ENCODE data around the gene HSD3B7.

DNA sequence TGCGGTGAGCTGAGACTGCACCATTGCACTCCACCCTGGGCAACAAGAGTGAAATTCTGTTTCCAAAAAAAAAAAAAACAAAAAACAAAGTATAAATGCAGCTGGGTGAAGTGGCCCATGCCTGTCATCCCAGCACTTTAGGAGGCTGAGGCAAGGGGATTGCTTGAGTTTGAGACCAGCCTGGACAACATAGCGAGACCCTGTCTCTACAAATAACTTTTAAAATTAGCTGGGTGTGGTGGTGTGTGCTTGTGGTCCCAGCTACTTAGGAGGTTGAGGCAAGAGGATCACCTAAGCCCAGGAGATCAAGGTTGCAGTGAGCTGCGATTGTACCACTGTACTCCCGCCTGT is 38.2 kb downstream of the HSD3B7 start:
- TF ChIP-seq POLR2A (IDR thresholded peaks at IDR 0.05) = no peak
- TF ChIP-seq, protein P1, sequence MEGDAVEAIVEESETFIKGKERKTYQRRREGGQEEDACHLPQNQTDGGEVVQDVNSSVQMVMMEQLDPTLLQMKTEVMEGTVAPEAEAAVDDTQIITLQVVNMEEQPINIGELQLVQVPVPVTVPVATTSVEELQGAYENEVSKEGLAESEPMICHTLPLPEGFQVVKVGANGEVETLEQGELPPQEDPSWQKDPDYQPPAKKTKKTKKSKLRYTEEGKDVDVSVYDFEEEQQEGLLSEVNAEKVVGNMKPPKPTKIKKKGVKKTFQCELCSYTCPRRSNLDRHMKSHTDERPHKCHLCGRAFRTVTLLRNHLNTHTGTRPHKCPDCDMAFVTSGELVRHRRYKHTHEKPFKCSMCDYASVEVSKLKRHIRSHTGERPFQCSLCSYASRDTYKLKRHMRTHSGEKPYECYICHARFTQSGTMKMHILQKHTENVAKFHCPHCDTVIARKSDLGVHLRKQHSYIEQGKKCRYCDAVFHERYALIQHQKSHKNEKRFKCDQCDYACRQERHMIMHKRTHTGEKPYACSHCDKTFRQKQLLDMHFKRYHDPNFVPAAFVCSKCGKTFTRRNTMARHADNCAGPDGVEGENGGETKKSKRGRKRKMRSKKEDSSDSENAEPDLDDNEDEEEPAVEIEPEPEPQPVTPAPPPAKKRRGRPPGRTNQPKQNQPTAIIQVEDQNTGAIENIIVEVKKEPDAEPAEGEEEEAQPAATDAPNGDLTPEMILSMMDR (IDR thresholded peaks at IDR 0.05) = no peak
